Measurements from ENCODE around the gene POTEF.
"Not testable (repeated sequence)": the region's sequence is repeated elsewhere in the genome, so short reads cannot be mapped to it uniquely, and the experiment has no call there.

POTEF gene

GRCh38 chr2:130102597-130103363, 26.2 kb downstream of the POTEF start:
- not testable (repeated sequence) for DNase-seq

GRCh38 chr2:130062645-130063044, 66.4 kb downstream of the POTEF start:
- not testable (repeated sequence) for DNase-seq

- DNase-seq = not testable (repeated sequence)
Measured at GRCh38 chr2:130059982-130060381, 69.0 kb downstream of the POTEF start.

GRCh38 chr2:130056336-130056735, 72.7 kb downstream of the POTEF start:
- DNase-seq = not testable (repeated sequence)

- DNase-seq = not testable (repeated sequence)
Measured at GRCh38 chr2:130053217-130053911, 75.7 kb downstream of the POTEF start.

- not testable (repeated sequence) for DNase-seq
Measured at GRCh38 chr2:130052376-130052775, 76.6 kb downstream of the POTEF start.

GRCh38 chr2:130048422-130048821, 80.6 kb downstream of the POTEF start:
- not testable (repeated sequence) for DNase-seq

GRCh38 chr2:130038265-130038603, 90.8 kb downstream of the POTEF start:
- DNase-seq = not testable (repeated sequence)

GRCh38 chr2:130025931-130026330, 103.1 kb downstream of the POTEF start:
- not testable (repeated sequence) for DNase-seq
